Activated CD4-positive, alpha-beta T cell treated with anti-CD3 and anti-CD28 coated beads, Interleukin-2, amount 10 ng/mL, durations not matched to agents 24 days and 14 days (primary cell): Measurements from ENCODE around the gene GRB14. TPM values are rescaled to one million over a fixed set of nuclear protein-coding genes. Genes with fewer than 3 reads are reported as not detected.

Experiments used
- DNase-seq: peaks from one replicate; pipeline ENCODE4 v3.0.0; 2022
- H3K27ac Mint-ChIP-seq: one replicate; pipeline ENCODE4 v1.8.0; 2022; ENCODE audit warnings: mild to moderate bottlenecking, mixed read lengths
- H3K27me3 Mint-ChIP-seq: one replicate; pipeline ENCODE4 v1.8.0; 2022; ENCODE audit warnings: mixed read lengths
- H3K36me3 Mint-ChIP-seq: one replicate; pipeline ENCODE4 v1.8.0; 2022; ENCODE audit warnings: low read depth, mild to moderate bottlenecking, mixed read lengths
- H3K4me1 Mint-ChIP-seq: one replicate; pipeline ENCODE4 v1.8.0; 2021; ENCODE audit warnings: mixed read lengths
- H3K4me3 Mint-ChIP-seq: one replicate; pipeline ENCODE4 v1.8.0; 2022; ENCODE audit warnings: mild to moderate bottlenecking, moderate library complexity, mixed read lengths
- H3K9me3 Mint-ChIP-seq: one replicate; pipeline ENCODE4 v1.8.0; 2021; ENCODE audit warnings: mixed read lengths
- intact Hi-C: fragments of 100-400 bp; cut with micrococcal nuclease; formaldehyde crosslinking; loops from one replicate; pipeline ENCODE4 v1.15.1; 2023
- total RNA-seq: library from RNA; stranded (reverse); gene quantifications from 2 replicates; pipeline ENCODE4 v1.2.3, GENCODE V29; 2022

The GRB14 gene
- total RNA-seq, 1 donor from 2014 or later: not detected

GRCh38 chr2:164597983-164598382 lies 23.3 kb downstream of the GRB14 start:
- intact Hi-C loops: no loop called here
- no peaks in the 10 kb centered on the region for H3K9me3 Mint-ChIP-seq
- no peaks in the 10 kb centered on the region for H3K4me1 Mint-ChIP-seq
- H3K27ac Mint-ChIP-seq: no peak overlapping the region
- H3K36me3 Mint-ChIP-seq: no peaks in the 10 kb centered on the region
- no peak overlapping the region for H3K4me3 Mint-ChIP-seq
- H3K27me3 Mint-ChIP-seq: no peaks in the 10 kb centered on the region
- DNase-seq: no peak

- intact Hi-C loops: no loop called here
- Mint-ChIP-seq H3K36me3 (no peaks in the 10 kb centered on the region), H3K4me1 (no peaks in the 10 kb centered on the region), H3K27ac (no peak overlapping the region), H3K9me3 (no peaks in the 10 kb centered on the region), H3K4me3 (no peak overlapping the region), H3K27me3 (no peaks in the 10 kb centered on the region)
- DNase-seq: no peak
Observed at GRCh38 chr2:164595031-164595430, 26.3 kb downstream of the GRB14 start.

GRCh38 chr2:164593959-164594358 lies 27.3 kb downstream of the GRB14 start:
- no peak overlapping the region for H3K4me3 Mint-ChIP-seq
- no peak overlapping the region for H3K27ac Mint-ChIP-seq
- DNase-seq: no peak
- H3K27me3 Mint-ChIP-seq: no peaks in the 10 kb centered on the region
- no peaks in the 10 kb centered on the region for H3K36me3 Mint-ChIP-seq
- H3K9me3 Mint-ChIP-seq: no peaks in the 10 kb centered on the region
- H3K4me1 Mint-ChIP-seq: no peaks in the 10 kb centered on the region
- intact Hi-C loops: no loop called here

- Mint-ChIP-seq H3K4me3 (no peak overlapping the region), H3K36me3 (no peaks in the 10 kb centered on the region), H3K27ac (no peak overlapping the region), H3K27me3 (no peaks in the 10 kb centered on the region), H3K9me3 (no peaks in the 10 kb centered on the region), H3K4me1 (no peaks in the 10 kb centered on the region)
- intact Hi-C loops: no loop called here
- DNase-seq: no peak
Observed at GRCh38 chr2:164593541-164593940, 27.7 kb downstream of the GRB14 start.

GRCh38 chr2:164589522-164589921 lies 31.8 kb downstream of the GRB14 start:
- intact Hi-C loops: no loop called here
- H3K4me1 Mint-ChIP-seq: no peaks in the 10 kb centered on the region
- DNase-seq: no peak
- H3K4me3 Mint-ChIP-seq: no peak overlapping the region
- no peaks in the 10 kb centered on the region for H3K27me3 Mint-ChIP-seq
- H3K36me3 Mint-ChIP-seq: no peaks in the 10 kb centered on the region
- H3K27ac Mint-ChIP-seq: no peak overlapping the region
- H3K9me3 Mint-ChIP-seq: no peaks in the 10 kb centered on the region

- H3K9me3 Mint-ChIP-seq: no peaks in the 10 kb centered on the region
- intact Hi-C loops: no loop called here
- H3K27ac Mint-ChIP-seq: peak overlapping the region; percentile 46
- H3K36me3 Mint-ChIP-seq: no peaks in the 10 kb centered on the region
- no peak overlapping the region for H3K4me3 Mint-ChIP-seq
- no peak for DNase-seq
- H3K27me3 Mint-ChIP-seq: no peaks in the 10 kb centered on the region
- H3K4me1 Mint-ChIP-seq: no peaks in the 10 kb centered on the region
Observed at GRCh38 chr2:164581050-164581449, 40.2 kb downstream of the GRB14 start.

- intact Hi-C loops: no loop called here
- no peak overlapping the region for H3K27ac Mint-ChIP-seq
- no peaks in the 10 kb centered on the region for H3K27me3 Mint-ChIP-seq
- H3K36me3 Mint-ChIP-seq: no peaks in the 10 kb centered on the region
- H3K9me3 Mint-ChIP-seq: no peaks in the 10 kb centered on the region
- no peak overlapping the region for H3K4me3 Mint-ChIP-seq
- no peak for DNase-seq
- no peaks in the 10 kb centered on the region for H3K4me1 Mint-ChIP-seq
Observed at GRCh38 chr2:164574931-164575330, 46.4 kb downstream of the GRB14 start.

- H3K27ac Mint-ChIP-seq: no peak overlapping the region
- intact Hi-C loops: no loop called here
- no peak for DNase-seq
- no peaks in the 10 kb centered on the region for H3K27me3 Mint-ChIP-seq
- no peaks in the 10 kb centered on the region for H3K9me3 Mint-ChIP-seq
- H3K36me3 Mint-ChIP-seq: no peaks in the 10 kb centered on the region
- no peaks in the 10 kb centered on the region for H3K4me1 Mint-ChIP-seq
- H3K4me3 Mint-ChIP-seq: no peak overlapping the region
Observed at GRCh38 chr2:164570475-164570874, 50.8 kb downstream of the GRB14 start.

- Mint-ChIP-seq H3K36me3 (no peaks in the 10 kb centered on the region), H3K4me3 (no peak overlapping the region), H3K27ac (no peak overlapping the region), H3K4me1 (no peaks in the 10 kb centered on the region), H3K9me3 (no peaks in the 10 kb centered on the region), H3K27me3 (no peaks in the 10 kb centered on the region)
- no peak for DNase-seq
- intact Hi-C loops: no loop called here
Observed at GRCh38 chr2:164569378-164569777, 51.9 kb downstream of the GRB14 start.

- Mint-ChIP-seq H3K4me3 (no peak overlapping the region), H3K27ac (no peak overlapping the region), H3K9me3 (no peaks in the 10 kb centered on the region), H3K4me1 (no peaks in the 10 kb centered on the region), H3K27me3 (no peaks in the 10 kb centered on the region), H3K36me3 (no peaks in the 10 kb centered on the region)
- intact Hi-C loops: no loop called here
- DNase-seq: no peak
Observed at GRCh38 chr2:164568317-164568716, 53.0 kb downstream of the GRB14 start.

- Mint-ChIP-seq H3K27ac (no peak overlapping the region), H3K36me3 (no peaks in the 10 kb centered on the region), H3K4me1 (no peaks in the 10 kb centered on the region), H3K27me3 (no peaks in the 10 kb centered on the region), H3K9me3 (no peaks in the 10 kb centered on the region), H3K4me3 (no peak overlapping the region)
- intact Hi-C loops: no loop called here
- no peak for DNase-seq
Observed at GRCh38 chr2:164567335-164567989, 53.8 kb downstream of the GRB14 start.

- no peaks in the 10 kb centered on the region for H3K9me3 Mint-ChIP-seq
- H3K4me3 Mint-ChIP-seq: no peak overlapping the region
- intact Hi-C loops: no loop called here
- H3K4me1 Mint-ChIP-seq: no peaks in the 10 kb centered on the region
- no peaks in the 10 kb centered on the region for H3K27me3 Mint-ChIP-seq
- no peak for DNase-seq
- no peaks in the 10 kb centered on the region for H3K36me3 Mint-ChIP-seq
- no peak overlapping the region for H3K27ac Mint-ChIP-seq
Observed at GRCh38 chr2:164565359-164565758, 55.9 kb downstream of the GRB14 start.

GRCh38 chr2:164562666-164563065 lies 58.6 kb downstream of the GRB14 start:
- Mint-ChIP-seq H3K9me3 (no peaks in the 10 kb centered on the region), H3K36me3 (no peaks in the 10 kb centered on the region), H3K27me3 (no peaks in the 10 kb centered on the region), H3K4me1 (no peaks in the 10 kb centered on the region), H3K27ac (no peak overlapping the region), H3K4me3 (no peak overlapping the region)
- intact Hi-C loops: no loop called here
- DNase-seq: no peak

- Mint-ChIP-seq H3K27me3 (no peaks in the 10 kb centered on the region), H3K4me1 (no peaks in the 10 kb centered on the region), H3K9me3 (no peaks in the 10 kb centered on the region), H3K36me3 (no peaks in the 10 kb centered on the region), H3K4me3 (no peak overlapping the region), H3K27ac (no peak overlapping the region)
- no peak for DNase-seq
- intact Hi-C loops: loop anchor here (2.0 kb wide), 1 partner anchor 155 kb away; no protein-coding TSS in a partner anchor
Observed at GRCh38 chr2:164561991-164562390, 59.3 kb downstream of the GRB14 start.

- Mint-ChIP-seq H3K9me3 (no peaks in the 10 kb centered on the region), H3K27me3 (no peaks in the 10 kb centered on the region), H3K4me3 (no peak overlapping the region), H3K36me3 (no peaks in the 10 kb centered on the region), H3K27ac (no peak overlapping the region), H3K4me1 (no peaks in the 10 kb centered on the region)
- intact Hi-C loops: loop anchor here (2.0 kb wide), 1 partner anchor 155 kb away; no protein-coding TSS in a partner anchor
- no peak for DNase-seq
Observed at GRCh38 chr2:164561416-164561815, 59.9 kb downstream of the GRB14 start.
